ENCODE data around the gene UBR1. TPM values are rescaled to one million over a fixed set of nuclear protein-coding genes. Genes with fewer than 3 reads are reported as not detected.
"Not testable (repeated sequence)": the region's sequence is repeated elsewhere in the genome, so short reads cannot be mapped to it uniquely, and the experiment has no call there.

Gene UBR1
- total RNA-seq, 2 donors from 2014 or later, result 18.0 to 21.5 TPM

- ATAC-seq (no peak), DNase-seq (no peak)
- intact Hi-C loops (cut with DNase I), result no loop called here
Measured at GRCh38 chr15:42996871-42997270, 109.0 kb downstream of the UBR1 start.

DNA sequence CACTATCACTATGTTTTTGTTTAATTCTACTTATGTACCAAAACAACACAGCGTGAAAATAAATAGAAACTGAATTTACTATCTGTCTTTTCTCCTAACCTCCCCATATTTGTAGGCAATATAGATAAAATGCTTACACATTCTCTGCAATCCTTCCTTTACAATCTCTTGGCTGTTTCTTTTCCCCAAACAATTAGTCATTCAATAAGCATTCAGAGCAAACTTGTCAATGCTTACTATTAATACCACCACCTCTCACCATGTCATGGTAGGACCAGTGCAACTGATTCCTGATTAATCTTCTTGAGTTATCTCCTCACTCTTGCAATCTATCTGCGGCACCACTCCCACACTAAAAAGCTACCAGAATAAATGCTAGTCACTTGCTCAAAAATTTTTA, 111.3 kb downstream of the UBR1 start:
- ATAC-seq (no peak), DNase-seq (no peak)
- intact Hi-C loops (cut with DNase I), result no loop called here

GRCh38 chr15:42992626-42993025, 113.2 kb downstream of the UBR1 start:
- DNase-seq (no peak), ATAC-seq (no peak)
- intact Hi-C loops (cut with DNase I), result no loop called here

GRCh38 chr15:42986693-42987342, 119.0 kb downstream of the UBR1 start:
- intact Hi-C loops (cut with DNase I), result no loop called here
- ATAC-seq (peak in 1 of 2 donors; percentile 15), DNase-seq (no peak)

GRCh38 chr15:42984493-42985034, 121.3 kb downstream of the UBR1 start:
- ATAC-seq (no peak), DNase-seq (no peak)
- intact Hi-C loops (cut with DNase I), result no loop called here

DNA sequence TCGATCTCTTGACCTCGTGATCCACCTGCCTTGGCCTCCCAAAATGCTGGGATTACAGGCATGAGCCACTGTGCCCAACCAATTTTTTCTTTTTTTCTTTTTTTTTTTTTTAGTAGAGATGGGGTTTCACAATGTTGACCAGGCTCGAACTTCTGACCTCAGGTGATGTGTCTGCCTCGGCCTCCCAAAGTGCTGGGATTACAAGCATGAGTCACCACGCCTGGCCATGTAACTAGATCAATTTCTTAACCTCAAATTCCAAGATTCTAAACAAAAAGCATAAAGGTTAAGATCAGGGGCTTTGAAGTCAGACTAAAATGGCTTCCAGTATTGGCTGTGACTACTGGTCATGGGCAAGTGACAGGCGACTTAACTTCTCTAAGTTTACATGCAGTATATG, 126.7 kb downstream of the UBR1 start:
- ATAC-seq; DNase-seq; intact Hi-C loops (cut with DNase I): not testable (repeated sequence)

DNA sequence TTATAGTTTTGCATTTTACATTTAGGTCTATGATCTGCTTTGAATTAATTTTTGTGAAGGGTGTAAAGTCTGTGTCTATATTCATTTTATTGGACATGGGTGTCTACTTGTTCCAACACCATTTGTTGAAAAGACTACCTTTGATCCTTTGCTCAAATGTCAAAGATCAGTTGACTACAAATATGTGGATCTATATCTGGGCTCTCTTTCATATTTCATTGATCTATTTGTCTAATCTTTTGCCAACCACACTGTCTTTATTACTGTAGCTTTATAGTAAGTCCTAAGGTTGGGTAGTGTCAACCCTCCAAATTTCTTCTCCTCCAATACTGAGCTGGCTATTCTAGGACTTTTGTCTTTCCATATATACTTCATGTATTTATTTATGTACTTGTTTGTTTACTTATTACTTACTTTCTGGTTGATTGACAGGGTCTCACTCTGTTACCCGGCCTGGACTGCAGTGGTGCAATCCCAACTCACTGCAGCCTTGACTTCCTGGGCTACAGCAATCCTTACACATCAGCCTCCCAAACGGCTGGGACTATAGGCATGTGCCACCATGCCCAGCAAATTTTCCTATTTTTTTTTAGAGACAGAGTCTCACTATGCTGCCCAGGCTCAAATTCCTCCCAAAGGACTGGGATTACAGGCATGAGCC, 131.5 kb downstream of the UBR1 start:
- DNase-seq, result no peak
- intact Hi-C loops (cut with DNase I), result no loop called here

DNA sequence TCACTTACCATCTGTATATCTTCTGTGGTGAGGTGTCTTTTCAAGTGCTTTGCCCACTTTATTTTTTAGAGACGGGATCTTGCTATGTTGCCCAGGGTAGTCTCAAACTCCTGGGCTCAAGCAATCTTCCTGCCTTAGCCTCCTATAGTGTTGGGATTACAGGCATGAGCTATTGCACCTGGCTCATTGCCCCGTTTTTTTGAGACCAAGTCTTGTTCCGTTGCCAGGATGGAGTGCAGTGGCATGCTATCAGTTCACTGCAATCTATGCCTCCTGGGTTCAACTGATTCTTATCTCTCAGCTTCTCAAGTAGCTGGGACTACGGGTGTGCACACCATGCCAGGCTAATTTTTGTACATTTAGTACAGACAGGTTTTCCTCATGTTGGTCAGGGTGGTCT, 132.7 kb downstream of the UBR1 start:
- intact Hi-C loops (cut with DNase I), result no loop called here
- no peak for ATAC-seq
- no peak for DNase-seq

More for the DNA sequence above, 131.5 kb downstream of the UBR1 start:
- ATAC-seq, result no peak

DNA sequence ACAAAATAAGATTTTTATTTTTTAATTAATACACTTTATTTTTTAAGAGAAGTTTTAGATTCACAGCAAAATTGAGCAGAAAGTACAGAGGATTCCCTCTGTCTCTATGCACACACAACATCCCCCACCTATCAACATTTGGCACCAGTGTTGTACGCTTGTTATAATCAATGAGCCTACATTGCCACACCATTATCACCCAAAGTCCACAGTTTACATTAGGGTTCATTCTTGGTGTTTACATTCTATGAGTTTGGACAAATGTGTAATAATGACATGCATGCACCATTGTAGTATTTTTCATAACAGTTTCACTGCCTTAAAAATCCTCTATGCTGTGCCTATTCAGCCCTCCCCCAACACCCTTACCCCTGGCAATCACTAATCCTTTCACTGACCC, 134.0 kb downstream of the UBR1 start:
- no peak for ATAC-seq
- intact Hi-C loops (cut with DNase I), result no loop called here
- DNase-seq, result no peak

- no peak for DNase-seq
- ATAC-seq, result no peak
- intact Hi-C loops (cut with DNase I), result no loop called here
Measured at GRCh38 chr15:42964476-42964875, 141.4 kb downstream of the UBR1 start.

DNA sequence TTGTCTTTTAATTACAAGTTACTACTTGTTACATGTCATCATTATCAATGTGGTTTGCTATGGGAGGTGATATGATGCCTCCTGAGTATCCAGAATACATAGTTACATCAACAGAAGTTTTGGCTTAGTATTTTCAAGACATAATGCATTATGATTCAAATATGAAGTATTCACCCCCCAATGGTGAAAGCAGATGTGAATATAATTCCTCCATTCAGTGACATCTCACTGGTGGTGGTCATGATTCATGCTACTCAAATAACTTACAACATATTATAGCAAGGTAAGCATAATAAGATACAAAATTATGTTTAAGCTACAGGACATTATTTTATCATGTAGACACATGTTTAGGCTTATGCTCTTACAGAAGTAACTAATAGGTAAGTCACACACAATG, 150.3 kb downstream of the UBR1 start:
- intact Hi-C loops (cut with DNase I), result no loop called here
- no peak for ATAC-seq
- DNase-seq, result no peak

DNA sequence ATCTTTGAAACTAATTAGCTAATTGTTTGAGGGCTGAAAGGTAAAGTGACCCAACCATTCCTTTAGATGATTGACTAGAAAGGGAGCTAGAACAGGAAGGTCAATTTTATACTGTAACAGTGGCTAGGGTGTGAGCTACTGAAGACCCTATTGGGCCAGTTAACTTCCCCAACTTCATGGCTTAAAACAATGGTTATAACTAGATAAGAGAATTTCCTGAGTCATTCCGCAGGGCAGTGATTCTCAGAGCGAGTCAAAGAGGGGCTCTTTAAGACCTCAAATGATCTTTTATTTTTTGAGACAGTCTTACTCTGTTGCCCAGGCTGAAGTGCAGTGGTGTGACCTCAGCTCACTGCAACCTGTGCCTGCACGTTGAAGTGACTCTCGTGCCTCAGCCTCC, 151.5 kb downstream of the UBR1 start:
- intact Hi-C loops (cut with DNase I), result no loop called here
- ATAC-seq, result no peak
- DNase-seq, result no peak

GRCh38 chr15:42948898-42949297, 156.9 kb downstream of the UBR1 start:
- ATAC-seq; intact Hi-C loops (cut with DNase I): not testable (repeated sequence)

DNA sequence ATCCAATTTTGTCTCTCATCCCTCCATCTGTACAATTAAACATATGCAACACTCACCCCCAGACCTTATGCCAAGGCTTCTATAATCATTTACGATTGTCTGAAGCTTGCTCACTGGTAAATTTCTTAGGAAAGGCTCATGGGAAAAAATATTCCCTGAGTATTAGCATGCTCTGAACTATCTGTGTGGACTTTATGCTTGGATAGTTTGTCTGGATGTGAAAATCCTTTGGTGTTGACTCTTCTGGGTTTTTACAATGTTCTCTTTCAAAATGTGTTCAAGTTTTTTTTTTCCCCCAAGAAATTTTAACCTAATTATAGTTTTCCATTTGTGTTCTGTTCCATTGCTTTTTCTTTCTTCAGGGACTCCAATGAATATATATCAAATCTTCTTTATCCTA, 165.3 kb downstream of the UBR1 start:
- ATAC-seq, result no peak
- DNase-seq, result no peak
- intact Hi-C loops (cut with DNase I), result no loop called here

More at GRCh38 chr15:42948898-42949297, 156.9 kb downstream of the UBR1 start:
- DNase-seq, result not testable (repeated sequence)

DNA sequence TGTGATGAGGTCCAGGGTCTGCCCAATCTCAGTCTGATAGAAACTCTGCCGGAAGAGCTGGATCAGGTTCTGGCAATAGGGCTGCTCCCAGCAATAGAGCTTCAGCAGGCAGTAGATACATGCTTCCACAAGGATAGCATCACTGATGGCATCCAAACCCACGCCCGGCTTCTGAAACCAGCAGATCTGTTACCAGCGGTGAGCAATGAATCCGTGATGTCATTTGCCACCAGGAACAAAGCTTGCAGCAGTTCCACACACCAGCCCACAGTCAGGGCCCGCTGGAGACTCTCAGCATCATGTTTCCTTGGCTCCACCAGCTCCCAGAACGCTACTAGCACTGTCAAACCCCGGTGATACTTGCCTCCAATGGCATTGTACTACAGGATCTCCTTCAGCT, 166.0 kb downstream of the UBR1 start:
- intact Hi-C loops (cut with DNase I), result no loop called here
- DNase-seq, result no peak
- ATAC-seq, result no peak

GRCh38 chr15:42937143-42937542, 168.7 kb downstream of the UBR1 start:
- no peak for ATAC-seq
- intact Hi-C loops (cut with DNase I), result no loop called here
- DNase-seq, result no peak

DNA sequence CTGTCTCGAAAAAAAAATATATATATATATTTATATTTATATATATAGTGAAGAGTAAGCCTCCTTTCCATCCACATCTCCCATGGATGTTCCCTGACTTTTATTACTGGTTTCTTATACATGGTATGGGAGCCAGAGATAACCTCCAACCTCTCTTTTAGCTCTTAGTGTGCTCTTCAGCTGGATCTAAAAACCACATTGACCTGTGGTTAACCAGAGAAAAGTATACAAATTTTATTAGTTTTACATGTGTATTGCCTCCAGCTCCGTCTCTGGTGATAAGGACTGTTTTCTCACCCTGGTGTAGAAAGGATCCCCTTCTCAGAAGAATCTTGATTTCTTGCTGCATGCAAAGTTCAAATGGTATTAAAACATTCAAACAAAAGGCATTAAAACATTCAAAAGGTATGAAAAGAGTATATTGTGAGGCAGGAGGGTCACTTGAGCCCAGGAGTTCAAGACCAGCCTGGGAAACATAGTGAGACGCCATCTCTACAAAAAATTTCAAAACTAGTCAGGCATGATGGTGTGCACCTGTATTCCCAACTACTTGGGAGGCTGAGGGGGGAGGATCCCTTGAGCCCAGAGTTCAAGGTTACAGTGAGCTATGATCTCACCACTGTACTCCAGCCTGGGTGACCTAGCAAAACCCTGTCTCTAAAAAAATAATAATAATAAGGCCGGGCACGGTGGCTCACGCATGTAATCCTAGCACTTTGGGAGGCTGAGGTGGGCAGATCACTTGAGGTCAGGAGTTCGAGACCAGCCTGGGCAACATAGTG, 171.8 kb downstream of the UBR1 start:
- ATAC-seq (no peak), DNase-seq (no peak)
- intact Hi-C loops (cut with DNase I), result no loop called here

- no peak for DNase-seq
- intact Hi-C loops (cut with DNase I), result no loop called here
- no peak for ATAC-seq
Measured at GRCh38 chr15:42932833-42933515, 172.9 kb downstream of the UBR1 start.

DNA sequence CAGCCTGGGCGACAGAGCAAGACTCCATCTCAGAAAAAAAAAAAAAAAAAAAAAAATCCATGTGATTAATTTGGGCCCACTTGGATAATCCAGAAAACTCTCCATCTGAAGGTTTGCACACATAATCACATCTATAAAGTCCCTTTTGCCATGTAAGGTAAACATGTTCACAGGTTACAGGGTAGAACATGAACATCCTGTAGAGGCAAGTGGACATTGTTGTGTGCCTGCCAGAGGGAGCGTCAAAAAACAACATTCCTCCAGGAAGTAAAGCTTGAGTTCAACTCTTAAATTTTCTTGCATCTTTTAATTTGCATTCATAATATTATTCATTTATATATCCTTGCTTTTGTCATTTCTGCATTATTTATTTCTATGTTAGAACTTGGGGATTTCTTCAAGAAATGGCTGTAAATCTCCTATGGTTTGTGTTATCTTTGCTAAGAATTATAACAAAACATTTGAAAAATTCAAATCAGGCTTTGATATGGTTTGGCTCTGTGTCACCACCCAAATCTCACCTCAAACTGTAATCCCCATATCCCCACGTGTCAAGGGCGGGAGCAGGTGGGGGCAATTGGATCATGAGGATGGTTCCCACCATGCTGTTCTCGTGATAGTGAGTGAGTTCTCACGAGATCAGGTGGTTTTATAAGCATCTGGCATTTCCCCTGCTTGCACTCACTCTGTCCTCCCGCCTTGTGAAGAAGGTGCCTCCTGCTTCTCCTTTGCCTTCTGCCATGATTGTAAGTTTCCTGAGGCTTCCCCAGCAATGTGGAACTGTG, 173.9 kb downstream of the UBR1 start:
- DNase-seq, result no peak

More for the DNA sequence above, 173.9 kb downstream of the UBR1 start:
- intact Hi-C loops (cut with DNase I), result no loop called here
- ATAC-seq, result no peak
